GM18867 (cell line): Measurements from ENCODE around the gene EEF1AKMT4.

Experiments
- ATAC-seq: cut with Tn5 transposase; IDR thresholded peaks from one replicate; pipeline ENCODE4 v1.9.1; 2021; ENCODE audit warnings: mild to moderate bottlenecking, moderate library complexity; ENCODE audit not compliant: unreplicated experiment

EEF1AKMT4 gene

GRCh38 chr3:184249412-184250166 is at the start of gene EEF1AKMT4:
TSS of gene EEF1AKMT4 (plus strand) at chr3:184249672. CDS start at chr3:184249695, 23 bp downstream.
- ATAC-seq: peak; percentile 86

GRCh38 chr3:184200825-184201224 is 48.6 kb upstream of the EEF1AKMT4 start:
- no peak for ATAC-seq

- ATAC-seq: no peak
Measured at GRCh38 chr3:184203526-184203925, 45.9 kb upstream of the EEF1AKMT4 start.

GRCh38 chr3:184209146-184209923 is 40.1 kb upstream of the EEF1AKMT4 start:
- no peak for ATAC-seq

GRCh38 chr3:184211297-184211696 is 38.2 kb upstream of the EEF1AKMT4 start:
- no peak for ATAC-seq

- no peak for ATAC-seq
Measured at GRCh38 chr3:184211718-184212117, 37.8 kb upstream of the EEF1AKMT4 start.

GRCh38 chr3:184218814-184219213 is 30.7 kb upstream of the EEF1AKMT4 start:
- ATAC-seq: no peak

GRCh38 chr3:184222521-184222920 is 27.0 kb upstream of the EEF1AKMT4 start:
- no peak for ATAC-seq

GRCh38 chr3:184223946-184224345 is 25.5 kb upstream of the EEF1AKMT4 start:
- no peak for ATAC-seq

- peak; percentile 36 for ATAC-seq
Measured at GRCh38 chr3:184227481-184227935, 22.0 kb upstream of the EEF1AKMT4 start.

GRCh38 chr3:184228376-184229137 is 20.9 kb upstream of the EEF1AKMT4 start:
- no peak for ATAC-seq

GRCh38 chr3:184229394-184230080 is 19.9 kb upstream of the EEF1AKMT4 start, which contains the start of gene VWA5B2:
TSS of gene VWA5B2 (plus strand) at chr3:184229585. CDS start at chr3:184230529, 944 bp downstream.
- peak; percentile 82 for ATAC-seq

- ATAC-seq: no peak
Measured at GRCh38 chr3:184230081-184230602, 19.3 kb upstream of the EEF1AKMT4 start.

- ATAC-seq: no peak
Measured at GRCh38 chr3:184230603-184231528, 18.6 kb upstream of the EEF1AKMT4 start.

GRCh38 chr3:184231671-184232070 is 17.8 kb upstream of the EEF1AKMT4 start:
- no peak for ATAC-seq

- no peak for ATAC-seq
Measured at GRCh38 chr3:184233127-184233843, 16.2 kb upstream of the EEF1AKMT4 start.

GRCh38 chr3:184234224-184234623 is 15.2 kb upstream of the EEF1AKMT4 start:
- no peak for ATAC-seq

- no peak for ATAC-seq
Measured at GRCh38 chr3:184234671-184235380, 14.6 kb upstream of the EEF1AKMT4 start.
